ENCODE data around the gene DOP1B.
"Not testable (repeated sequence)": the region's sequence is repeated elsewhere in the genome, so short reads cannot be mapped to it uniquely, and the experiment has no call there.

Gene DOP1B

GRCh38 chr21:36175771-36176565, 19.3 kb downstream of the DOP1B start:
- no peak for DNase-seq (ENCODE audit: low spot score)

GRCh38 chr21:36178349-36178748, 21.7 kb downstream of the DOP1B start:
- no peak for DNase-seq (ENCODE audit: low spot score)

- no peak for DNase-seq (ENCODE audit: low spot score)
Measured at GRCh38 chr21:36179145-36179544, 22.5 kb downstream of the DOP1B start.

- no peak for DNase-seq (ENCODE audit: low spot score)
Measured at GRCh38 chr21:36180963-36181362, 24.3 kb downstream of the DOP1B start.

GRCh38 chr21:36183144-36183795, 26.6 kb downstream of the DOP1B start:
- no peak for DNase-seq (ENCODE audit: low spot score)

GRCh38 chr21:36184545-36184944, 27.9 kb downstream of the DOP1B start:
- DNase-seq (ENCODE audit: low spot score): no peak

GRCh38 chr21:36185523-36185922, 28.9 kb downstream of the DOP1B start:
- DNase-seq (ENCODE audit: low spot score): no peak

GRCh38 chr21:36186081-36186480, 29.5 kb downstream of the DOP1B start:
- no peak for DNase-seq (ENCODE audit: low spot score)

- DNase-seq (ENCODE audit: low spot score): no peak
Measured at GRCh38 chr21:36186506-36187399, 30.1 kb downstream of the DOP1B start.

GRCh38 chr21:36188081-36188681, 31.6 kb downstream of the DOP1B start:
- no peak for DNase-seq (ENCODE audit: low spot score)

- no peak for DNase-seq (ENCODE audit: low spot score)
Measured at GRCh38 chr21:36188937-36189336, 32.3 kb downstream of the DOP1B start.

- no peak for DNase-seq (ENCODE audit: low spot score)
Measured at GRCh38 chr21:36190736-36191135, 34.1 kb downstream of the DOP1B start.

GRCh38 chr21:36193200-36193599, 36.6 kb downstream of the DOP1B start:
- DNase-seq (ENCODE audit: low spot score): no peak

GRCh38 chr21:36194024-36194423, 37.4 kb downstream of the DOP1B start:
- no peak for DNase-seq (ENCODE audit: low spot score)

- no peak for DNase-seq (ENCODE audit: low spot score)
Measured at GRCh38 chr21:36195613-36196012, 39.0 kb downstream of the DOP1B start.

GRCh38 chr21:36199021-36199420, 42.4 kb downstream of the DOP1B start:
- DNase-seq (ENCODE audit: low spot score): no peak

- DNase-seq (ENCODE audit: low spot score): not testable (repeated sequence)
Measured at GRCh38 chr21:36199575-36199974, 43.0 kb downstream of the DOP1B start.

- DNase-seq (ENCODE audit: low spot score): no peak
Measured at GRCh38 chr21:36200081-36200561, 43.5 kb downstream of the DOP1B start.

GRCh38 chr21:36202726-36203602, 46.3 kb downstream of the DOP1B start:
- no peak for DNase-seq (ENCODE audit: low spot score)

GRCh38 chr21:36203603-36203889, 46.9 kb downstream of the DOP1B start:
- DNase-seq (ENCODE audit: low spot score): no peak

GRCh38 chr21:36204980-36205379, 48.4 kb downstream of the DOP1B start:
- DNase-seq (ENCODE audit: low spot score): no peak

Data from left forelimb (tissue), 1 donor.